Endothelial cell of umbilical vein (primary cell): ENCODE data around the gene PKP4. TPM values are rescaled to one million over a fixed set of nuclear protein-coding genes. Genes with fewer than 3 reads are reported as not detected.

Source experiments
- BruUV-seq: library from RNA; stranded (reverse); fragments of 400-500 nt; replicated peaks from 2 replicates; lab custom pipeline; 2021; lab: Mats Ljungman, UMichigan
- CTCF ChIA-PET: fragments of 300-600, 350-600 bp; sonication (Branson Sonifier 250); formaldehyde crosslinking; loops from one replicate; lab custom pipeline; 2021; ENCODE audit warnings: antibody characterized with exemption, inconsistent platforms; lab: Charles Lee
- POLR2A ChIA-PET: fragments of 300-600, 350-600 bp; sonication (Branson Sonifier 250); formaldehyde crosslinking; loops from one replicate; lab custom pipeline; 2021; ENCODE audit warnings: antibody characterized with exemption, inconsistent platforms; lab: Charles Lee
- DNase-seq: peaks from one replicate; pipeline ENCODE4 v3.0.0-alpha.2; 2011; ENCODE audit warnings: low read depth, low spot score
- FAIRE-seq: peaks from 2 replicates; lab custom pipeline; 2011; peaks lifted over from hg19 to GRCh38; lab: Jason Lieb, UNC
- H2AFZ ChIP-seq: 2 replicates; pipeline ENCODE4 v1.6.0; 2012; ENCODE audit warnings: low read depth, low read length, control low read depth, inconsistent platforms
- H3K27ac ChIP-seq: 2 replicates; pipeline ENCODE4 v1.5.1; 2011; ENCODE audit warnings: low read depth, mild to moderate bottlenecking, control low read depth, low read length, moderate library complexity; ENCODE audit not compliant: insufficient read depth
- H3K27me3 ChIP-seq, 2 experiments: 2 replicates each; pipeline versions ENCODE4 v1.6.0 to v1.6.1; 2011; ENCODE audit warnings: low read length in 2 of 2, mixed read lengths in 1 of 2; ENCODE audit not compliant: control insufficient read depth in 2 of 2, insufficient read depth in 2 of 2
- H3K36me3 ChIP-seq, 2 experiments: 2 replicates in 1 of 2; 3 replicates in 1 of 2; pipeline ENCODE4 v1.5.1; 2011; ENCODE audit warnings: low read length in 2 of 2, mild to moderate bottlenecking in 1 of 2, moderate library complexity in 1 of 2; ENCODE audit not compliant: control insufficient read depth in 2 of 2, insufficient read depth in 2 of 2; ENCODE audit errors: extremely low read depth in 1 of 2
- H3K4me1 ChIP-seq: 3 replicates; pipeline ENCODE4 v1.5.1; 2011; ENCODE audit warnings: mild to moderate bottlenecking, low read length; ENCODE audit not compliant: control insufficient read depth, insufficient read depth; ENCODE audit errors: extremely low read depth
- H3K4me2 ChIP-seq: 2 replicates; pipeline ENCODE4 v1.6.1; 2011; ENCODE audit warnings: low read length, control low read depth, mixed read lengths; ENCODE audit not compliant: insufficient read depth
- H3K4me3 ChIP-seq, 3 experiments: fragments of 200-600 bp in 1 of 3; sonication (generic), shearing (Covaris generic) in 1 of 3; replicated peaks in 1 of 3; 2 replicates each; pipeline ENCODE4 v1.5.1; 2011 to 2016; ENCODE audit warnings: control low read depth in 3 of 3, low read length in 3 of 3, mild to moderate bottlenecking in 2 of 3, inconsistent platforms in 1 of 3, low read depth in 1 of 3, moderate library complexity in 1 of 3; ENCODE audit not compliant: insufficient read depth in 1 of 3
- H3K79me2 ChIP-seq: 2 replicates; pipeline ENCODE4 v1.6.0; 2012; ENCODE audit warnings: low read length, inconsistent platforms; ENCODE audit not compliant: control insufficient read depth, insufficient read depth
- H3K9ac ChIP-seq: replicated peaks from 2 replicates; pipeline ENCODE3; 2011; ENCODE audit warnings: low read length, control low read depth; ENCODE audit not compliant: insufficient read depth; ENCODE audit errors: extremely low read depth
- H3K9me1 ChIP-seq: replicated peaks from 3 replicates; pipeline ENCODE4 v1.6.0; 2011; ENCODE audit warnings: mild to moderate bottlenecking, low read length; ENCODE audit not compliant: control insufficient read depth, insufficient read depth; ENCODE audit errors: extremely low read depth
- H3K9me3 ChIP-seq: replicated peaks from 2 replicates; pipeline ENCODE4 v1.5.1; 2012; ENCODE audit warnings: low read length, inconsistent platforms; ENCODE audit not compliant: control insufficient read depth, insufficient read depth
- H4K20me1 ChIP-seq: replicated peaks from 2 replicates; pipeline ENCODE3; 2011; ENCODE audit warnings: mild to moderate bottlenecking, low read length; ENCODE audit not compliant: control insufficient read depth, insufficient read depth; ENCODE audit errors: extremely low read depth
- FOS ChIP-seq: IDR thresholded peaks from 2 replicates; pipeline ENCODE4 v1.6.1; 2011; ENCODE audit warnings: mild to moderate bottlenecking, low read length, moderate library complexity, borderline replicate concordance; ENCODE audit not compliant: insufficient read depth
- GATA2 ChIP-seq: IDR thresholded peaks from 2 replicates; pipeline ENCODE4 v1.7.0; 2011; ENCODE audit warnings: low read depth, mild to moderate bottlenecking, moderate library complexity, mixed read lengths, low read length; ENCODE audit not compliant: insufficient read length, insufficient read depth
- JUN ChIP-seq: IDR thresholded peaks from 2 replicates; pipeline ENCODE4 v1.6.1; 2011; ENCODE audit warnings: borderline replicate concordance, low read depth; ENCODE audit not compliant: insufficient read length, insufficient read depth
- POLR2AphosphoS5 ChIP-seq: IDR thresholded peaks from 2 replicates; pipeline ENCODE4 v1.6.1; 2012; ENCODE audit warnings: low read depth, mild to moderate bottlenecking, control low read depth, low read length, moderate library complexity; ENCODE audit not compliant: insufficient read depth
- dilution Hi-C: fragments of 300-500 bp; cut with MboI; formaldehyde crosslinking; loops from one replicate; pipeline ENCODE4 v1.15.0; 2019; ENCODE audit warnings: low sequenced_read_pairs; ENCODE audit not compliant: extremely low pct_ligation_motif_present
- intact Hi-C: fragments of 100-400 bp; cut with micrococcal nuclease; formaldehyde crosslinking; loops from one replicate; pipeline ENCODE4 v1.10.0; 2022
- polyA plus RNA-seq, 4 experiments: library from polyadenylated mRNA; depleted of rRNA in 3 of 4; stranded (reverse) in 3 of 4; unstranded in 1 of 4; fragments of >200 nt; gene quantifications; 2 replicates each; pipeline versions ENCODE4 v1.2.1 to v1.2.3, GENCODE V29; 2011 to 2012; ENCODE audit warnings: missing spikeins in 1 of 4
- total RNA-seq: library from RNA; stranded (reverse); gene quantifications from 2 replicates; pipeline ENCODE4 v1.2.3, GENCODE V29; 2021
- TF ChIP-seq, protein P1 (sequence below), 2 donors: IDR thresholded peaks; 1 replicate in 1 of 2; 2 replicates in 1 of 2; pipeline ENCODE4 v1.5.1; 2011; ENCODE audit warnings: low read length in 2 of 2, mild to moderate bottlenecking in 2 of 2, moderate library complexity in 2 of 2, control low read depth in 1 of 2, inconsistent platforms in 1 of 2, low read depth in 1 of 2; ENCODE audit not compliant: insufficient read depth in 1 of 2; ENCODE audit errors: extremely low read depth in 1 of 2

PKP4 gene
- total and polyA plus RNA-seq, 2 donors (not counting 3 experiments of a cell fraction or from before 2014, with no cell fraction given): 35.4 to 68.5 TPM

DNA sequence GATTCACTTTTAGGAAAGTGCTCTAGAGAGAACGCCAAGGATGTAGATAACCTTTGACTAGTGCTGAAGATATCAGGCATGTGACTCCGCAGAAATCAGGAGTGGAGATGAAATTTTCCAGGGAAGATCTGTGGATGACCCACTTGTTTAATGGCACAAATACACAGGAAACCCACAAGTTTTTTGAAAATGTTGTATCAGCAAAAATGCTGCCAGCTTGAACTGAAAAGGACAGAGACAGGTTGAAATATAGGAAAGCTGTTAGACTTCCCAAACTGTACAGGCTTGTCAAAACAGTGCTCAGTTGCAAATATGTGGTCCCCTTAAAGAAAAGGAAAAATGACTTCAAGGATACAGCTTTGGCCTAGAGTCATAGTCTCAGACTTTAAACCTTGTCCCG is 96.5 kb downstream of the PKP4 start:
- no peak overlapping the region for H3K27ac ChIP-seq
- FAIRE-seq (no peak), DNase-seq (no peak)
- dilution Hi-C loops (no loop called here), intact Hi-C loops (no loop called here)
- no peaks in the 10 kb centered on the region for H3K9me3 ChIP-seq
- H3K79me2 ChIP-seq: no peaks in the 10 kb centered on the region
- H3K9ac ChIP-seq: no peak overlapping the region
- no TSS peak for BruUV-seq
- no peaks in the 10 kb centered on the region for H4K20me1 ChIP-seq
- POLR2A ChIA-PET: interaction anchor here (0.7 kb wide), 1 partner anchor 101 kb away, joined by 3 read pairs; no protein-coding TSS in a partner anchor
- no peak for TF ChIP-seq GATA2
- no peaks in the 10 kb centered on the region for H3K9me1 ChIP-seq
- no peaks in the 10 kb centered on the region for H3K27me3 ChIP-seq
- CTCF ChIA-PET: no interaction called here
- peaks cover 0 to 6% of the 10 kb centered on the region in 2 experiments for H3K36me3 ChIP-seq
- no peak overlapping the region for H3K4me3 ChIP-seq
- H3K4me2 ChIP-seq: no peak overlapping the region
- H2AFZ ChIP-seq: no peak overlapping the region
- no peaks in the 10 kb centered on the region for H3K4me1 ChIP-seq

DNA sequence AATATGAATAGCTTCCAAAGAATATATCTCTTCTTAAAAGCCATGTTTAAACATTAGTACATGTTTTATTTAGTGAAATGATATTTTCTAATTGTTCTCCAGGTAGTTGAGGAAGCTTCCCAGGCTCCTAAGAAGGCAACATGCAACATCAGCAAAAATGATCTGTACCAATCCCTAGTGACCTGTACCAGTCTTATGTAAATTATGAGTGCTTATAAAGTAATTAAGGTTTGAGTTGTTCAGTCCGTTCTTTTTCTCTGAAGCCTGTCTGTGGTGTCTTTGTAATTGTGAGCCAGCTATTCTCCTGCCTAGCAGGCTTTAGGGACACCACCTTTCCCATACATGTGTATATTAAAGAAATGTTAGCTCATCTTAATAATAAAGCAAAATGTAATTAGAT is 98.2 kb downstream of the PKP4 start:
- Histone ChIP-seq H3K4me3 (no peak overlapping the region), H3K9me1 (no peaks in the 10 kb centered on the region), H3K27me3 (no peaks in the 10 kb centered on the region), H3K4me1 (no peaks in the 10 kb centered on the region), H3K9me3 (no peaks in the 10 kb centered on the region), H3K27ac (no peak overlapping the region), H4K20me1 (no peaks in the 10 kb centered on the region), H3K9ac (no peak overlapping the region), H3K79me2 (no peaks in the 10 kb centered on the region), H2AFZ (no peak overlapping the region), H3K4me2 (no peak overlapping the region), H3K36me3 (peaks cover 0 to 2% of the 10 kb centered on the region in 2 experiments)
- intact Hi-C loops (no loop called here), dilution Hi-C loops (no loop called here)
- no peak for DNase-seq
- TF ChIP-seq JUN: no peak
- TF ChIP-seq FOS: no peak
- TF ChIP-seq, protein P1, sequence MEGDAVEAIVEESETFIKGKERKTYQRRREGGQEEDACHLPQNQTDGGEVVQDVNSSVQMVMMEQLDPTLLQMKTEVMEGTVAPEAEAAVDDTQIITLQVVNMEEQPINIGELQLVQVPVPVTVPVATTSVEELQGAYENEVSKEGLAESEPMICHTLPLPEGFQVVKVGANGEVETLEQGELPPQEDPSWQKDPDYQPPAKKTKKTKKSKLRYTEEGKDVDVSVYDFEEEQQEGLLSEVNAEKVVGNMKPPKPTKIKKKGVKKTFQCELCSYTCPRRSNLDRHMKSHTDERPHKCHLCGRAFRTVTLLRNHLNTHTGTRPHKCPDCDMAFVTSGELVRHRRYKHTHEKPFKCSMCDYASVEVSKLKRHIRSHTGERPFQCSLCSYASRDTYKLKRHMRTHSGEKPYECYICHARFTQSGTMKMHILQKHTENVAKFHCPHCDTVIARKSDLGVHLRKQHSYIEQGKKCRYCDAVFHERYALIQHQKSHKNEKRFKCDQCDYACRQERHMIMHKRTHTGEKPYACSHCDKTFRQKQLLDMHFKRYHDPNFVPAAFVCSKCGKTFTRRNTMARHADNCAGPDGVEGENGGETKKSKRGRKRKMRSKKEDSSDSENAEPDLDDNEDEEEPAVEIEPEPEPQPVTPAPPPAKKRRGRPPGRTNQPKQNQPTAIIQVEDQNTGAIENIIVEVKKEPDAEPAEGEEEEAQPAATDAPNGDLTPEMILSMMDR (IDR thresholded peaks at IDR 0.05; ENCODE audit: extremely low read depth in 1 of 2, insufficient read depth in 1 of 2, low read depth in 1 of 2, low read length in 2 of 2): no peak
- no peak for TF ChIP-seq GATA2
- TF ChIP-seq POLR2AphosphoS5: no peak
- CTCF ChIA-PET: interaction anchor here (1.1 to 2.4 kb wide), 4 partner anchors 10 to 191 kb away, joined by 3 to 8 read pairs (median 4); no protein-coding TSS in a partner anchor
- no peak for FAIRE-seq
- POLR2A ChIA-PET: no interaction called here
- no TSS peak for BruUV-seq
